ENCODE results near the gene PIK3R5. TPM values are rescaled to one million over a fixed set of nuclear protein-coding genes. Genes with fewer than 3 reads are reported as not detected.

Gene PIK3R5
- total and polyA plus RNA-seq, 4 donors: 11.7 to 70.9 (median 35.0) TPM

DNA sequence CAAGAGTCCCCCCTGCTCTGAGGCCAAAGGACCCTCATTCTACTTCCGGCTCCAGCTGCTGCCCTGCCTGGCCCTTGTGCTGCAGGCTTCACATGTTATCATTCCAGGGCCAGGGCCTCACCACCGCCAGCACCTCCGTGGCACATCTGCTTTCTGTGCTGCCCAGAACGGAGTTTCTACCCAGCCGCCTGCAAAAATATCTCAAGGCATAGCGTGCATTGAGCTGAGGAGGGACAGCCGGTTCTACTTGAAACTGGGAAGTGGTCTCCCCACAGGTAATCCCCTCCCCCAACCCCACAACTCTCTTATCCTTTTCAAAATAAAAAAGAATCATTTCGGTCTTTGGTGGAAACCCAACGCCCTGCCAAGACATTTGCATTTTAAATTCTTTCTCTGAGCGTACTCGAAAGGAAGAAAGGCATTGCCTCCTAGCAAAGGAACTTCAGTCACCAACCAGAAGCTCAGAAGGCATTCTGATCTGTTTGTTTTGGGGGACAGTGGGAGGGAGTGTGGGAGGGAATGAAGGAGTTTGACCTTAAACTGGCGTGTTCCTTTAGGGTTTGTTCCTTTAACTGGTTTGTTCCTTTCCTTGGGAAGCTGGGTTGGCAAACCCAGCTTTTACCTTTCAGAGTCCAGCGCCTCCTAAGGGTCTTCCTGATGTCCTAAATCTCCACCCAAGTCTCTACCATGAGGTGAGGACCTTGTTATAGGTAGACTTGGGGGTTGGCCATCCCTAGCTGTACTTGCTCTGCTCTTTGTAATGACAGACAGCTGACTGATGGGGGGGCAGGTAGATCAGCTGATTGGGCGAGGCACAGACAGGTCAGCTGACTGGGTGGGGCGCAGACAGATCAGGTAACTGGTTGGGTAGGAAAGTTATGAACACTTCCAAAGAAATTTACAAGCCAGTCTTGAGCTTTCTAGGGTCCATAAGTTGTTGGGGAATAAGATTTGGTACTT lies 64.6 kb downstream of the PIK3R5 start:
- DNase-seq: no peak
- TF ChIP-seq, protein P1, sequence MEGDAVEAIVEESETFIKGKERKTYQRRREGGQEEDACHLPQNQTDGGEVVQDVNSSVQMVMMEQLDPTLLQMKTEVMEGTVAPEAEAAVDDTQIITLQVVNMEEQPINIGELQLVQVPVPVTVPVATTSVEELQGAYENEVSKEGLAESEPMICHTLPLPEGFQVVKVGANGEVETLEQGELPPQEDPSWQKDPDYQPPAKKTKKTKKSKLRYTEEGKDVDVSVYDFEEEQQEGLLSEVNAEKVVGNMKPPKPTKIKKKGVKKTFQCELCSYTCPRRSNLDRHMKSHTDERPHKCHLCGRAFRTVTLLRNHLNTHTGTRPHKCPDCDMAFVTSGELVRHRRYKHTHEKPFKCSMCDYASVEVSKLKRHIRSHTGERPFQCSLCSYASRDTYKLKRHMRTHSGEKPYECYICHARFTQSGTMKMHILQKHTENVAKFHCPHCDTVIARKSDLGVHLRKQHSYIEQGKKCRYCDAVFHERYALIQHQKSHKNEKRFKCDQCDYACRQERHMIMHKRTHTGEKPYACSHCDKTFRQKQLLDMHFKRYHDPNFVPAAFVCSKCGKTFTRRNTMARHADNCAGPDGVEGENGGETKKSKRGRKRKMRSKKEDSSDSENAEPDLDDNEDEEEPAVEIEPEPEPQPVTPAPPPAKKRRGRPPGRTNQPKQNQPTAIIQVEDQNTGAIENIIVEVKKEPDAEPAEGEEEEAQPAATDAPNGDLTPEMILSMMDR (IDR thresholded peaks at IDR 0.05; ENCODE audit: control extremely low read depth, extremely low read depth): no peak
- WGBS, 2 donors: 47 to 59% methylated on average over 15 of the region's 15 CpGs
- Histone ChIP-seq H3K36me3 (ENCODE audit: control insufficient read depth in 4 of 4, insufficient read depth in 4 of 4, low read length in 4 of 4) (peaks cover 0 to 1% (median 0%) of the 10 kb centered on the region in 4 donors), H3K27ac (ENCODE audit: low read depth in 1 of 2, low read length in 1 of 2) (no peak overlapping the region), H3K4me3 (no peak overlapping the region), H3K27me3 (ENCODE audit: control insufficient read depth in 3 of 3, insufficient read depth in 3 of 3, low read length in 2 of 3) (peaks cover 0 to 57% (median 2%) of the 10 kb centered on the region in 3 donors), H3K4me1 (ENCODE audit: control insufficient read depth in 5 of 5, insufficient read depth in 5 of 5, low read length in 5 of 5) (peaks cover 0 to 2% (median 0%) of the 10 kb centered on the region in 5 donors), H3K9ac (ENCODE audit: insufficient read depth in 1 of 2, low read length in 2 of 2) (no peak overlapping the region), H3K9me3 (ENCODE audit: control insufficient read depth in 4 of 4, insufficient read depth in 3 of 4, low read length in 3 of 4) (peaks cover 0 to 4% (median 0%) of the 10 kb centered on the region in 4 donors)
- no peak for ATAC-seq (ENCODE audit: insufficient read depth, low FRiP score)

- Histone ChIP-seq H3K4me1 (ENCODE audit: control insufficient read depth in 5 of 5, insufficient read depth in 5 of 5, low read length in 5 of 5) (peaks cover 0 to 2% (median 0%) of the 10 kb centered on the region in 5 donors), H3K9ac (ENCODE audit: insufficient read depth in 1 of 2, low read length in 2 of 2) (no peak overlapping the region), H3K36me3 (ENCODE audit: control insufficient read depth in 4 of 4, insufficient read depth in 4 of 4, low read length in 4 of 4) (peaks cover 0 to 1% (median 0%) of the 10 kb centered on the region in 4 donors), H3K27ac (ENCODE audit: low read depth in 1 of 2, low read length in 1 of 2) (no peak overlapping the region), H3K9me3 (ENCODE audit: control insufficient read depth in 4 of 4, insufficient read depth in 3 of 4, low read length in 3 of 4) (peaks cover 0 to 4% (median 0%) of the 10 kb centered on the region in 4 donors), H3K27me3 (ENCODE audit: control insufficient read depth in 3 of 3, insufficient read depth in 3 of 3, low read length in 2 of 3) (peaks cover 0 to 54% (median 2%) of the 10 kb centered on the region in 3 donors), H3K4me3 (no peak overlapping the region)
- WGBS, 2 donors: 35 to 52% methylated on average over 6 of the region's 6 CpGs
- TF ChIP-seq, protein P1 (IDR thresholded peaks at IDR 0.05; ENCODE audit: control extremely low read depth, extremely low read depth): no peak
- ATAC-seq (ENCODE audit: insufficient read depth, low FRiP score) (no peak), DNase-seq (no peak)
Observed at GRCh38 chr17:8900207-8900606, 65.3 kb downstream of the PIK3R5 start.

DNA sequence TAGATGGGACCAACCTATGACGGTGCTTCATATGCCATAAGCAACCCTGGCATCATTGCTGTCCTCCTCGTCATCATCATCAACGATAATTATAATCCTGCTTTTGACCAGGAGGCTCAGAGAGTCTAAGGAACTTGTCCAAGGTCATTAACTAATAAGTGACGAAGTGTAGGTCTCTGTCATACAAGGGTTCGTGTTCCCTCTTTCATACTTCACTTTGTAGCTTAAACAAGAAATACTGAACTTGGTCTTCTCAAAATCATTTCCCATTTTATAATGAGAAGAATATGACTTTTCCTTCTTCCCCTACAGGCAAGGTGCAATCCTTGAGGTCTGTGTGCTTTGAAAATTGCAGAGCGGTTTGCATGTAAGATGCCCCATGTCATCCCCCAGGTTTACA lies 66.9 kb downstream of the PIK3R5 start:
- H3K36me3 ChIP-seq (ENCODE audit: control insufficient read depth in 4 of 4, insufficient read depth in 4 of 4, low read length in 4 of 4): peaks cover 0 to 1% (median 0%) of the 10 kb centered on the region in 4 donors
- no peak overlapping the region for H3K27ac ChIP-seq (ENCODE audit: low read depth in 1 of 2, low read length in 1 of 2)
- no peak overlapping the region for H3K9ac ChIP-seq (ENCODE audit: insufficient read depth in 1 of 2, low read length in 2 of 2)
- no peak overlapping the region for H3K4me3 ChIP-seq
- no peak for ATAC-seq (ENCODE audit: insufficient read depth, low FRiP score)
- no peak for DNase-seq
- WGBS, 2 donors: 63 to 77% methylated on average over 6 of the region's 6 CpGs
- H3K9me3 ChIP-seq (ENCODE audit: control insufficient read depth in 4 of 4, insufficient read depth in 3 of 4, low read length in 3 of 4): peaks cover 0 to 4% (median 0%) of the 10 kb centered on the region in 4 donors
- TF ChIP-seq, protein P1 (IDR thresholded peaks at IDR 0.05; ENCODE audit: control extremely low read depth, extremely low read depth): no peak
- H3K4me1 ChIP-seq (ENCODE audit: control insufficient read depth in 5 of 5, insufficient read depth in 5 of 5, low read length in 5 of 5): peaks cover 0 to 2% (median 0%) of the 10 kb centered on the region in 5 donors
- H3K27me3 ChIP-seq (ENCODE audit: control insufficient read depth in 3 of 3, insufficient read depth in 3 of 3, low read length in 2 of 3): peaks cover 0 to 62% (median 4%) of the 10 kb centered on the region in 3 donors
